NT2/D1 (cell line): ENCODE results near the gene SNTG2.

ENCODE experiments used
- SUZ12 ChIP-seq: IDR thresholded peaks from 2 replicates; pipeline ENCODE4 v1.6.1; 2011; ENCODE audit not compliant: insufficient read length, insufficient read depth; ENCODE audit errors: extremely low read depth
- YY1 ChIP-seq: IDR thresholded peaks from 2 replicates; pipeline ENCODE4 v1.6.1; 2011; ENCODE audit not compliant: insufficient read length, insufficient read depth

DNA sequence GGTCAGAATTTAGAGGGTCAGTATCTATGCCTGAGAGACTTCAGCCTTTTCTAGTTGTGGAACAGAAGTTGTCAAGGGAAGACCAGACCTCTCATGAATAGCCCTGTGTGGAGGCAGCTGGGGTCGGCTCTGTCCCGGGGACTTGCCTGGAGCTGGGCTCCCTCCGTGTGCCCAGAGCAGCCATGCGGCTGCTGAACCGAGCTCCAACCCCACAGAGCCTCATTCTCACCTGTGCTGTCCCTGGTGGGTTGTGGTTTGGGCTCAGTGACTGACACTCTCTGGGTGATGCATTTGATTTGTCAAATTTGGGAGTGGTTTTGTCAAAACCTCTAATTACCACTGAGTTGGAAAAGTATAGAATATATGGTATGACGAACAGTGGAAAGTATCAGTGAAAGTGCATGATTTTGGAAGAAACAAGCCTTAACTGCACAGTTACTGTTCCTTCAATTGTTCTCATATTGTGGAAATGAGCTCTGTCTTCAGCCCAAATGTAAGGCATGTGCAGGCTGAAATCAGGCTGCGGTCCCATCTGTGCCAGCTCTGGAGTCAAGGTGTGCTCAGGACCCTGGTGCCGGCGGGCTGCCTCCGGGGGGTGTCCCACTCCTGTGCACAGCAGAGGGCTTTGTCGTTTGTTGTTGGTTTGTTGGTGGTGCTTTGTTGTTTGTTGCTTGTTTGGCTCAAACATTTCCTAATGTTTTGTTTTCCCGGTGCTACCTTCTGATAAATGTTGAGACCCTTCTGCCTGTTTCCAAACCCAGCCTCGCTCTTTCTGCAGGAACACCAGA is 200.3 kb downstream of the SNTG2 start:
- TF ChIP-seq YY1 (no peak), SUZ12 (no peak)
